ENCODE data around the gene EIF2AK2. TPM values are rescaled to one million over a fixed set of nuclear protein-coding genes. Genes with fewer than 3 reads are reported as not detected.

The EIF2AK2 gene
- total RNA-seq, 1 experiment from 2014 or later: 30.9 TPM

DNA sequence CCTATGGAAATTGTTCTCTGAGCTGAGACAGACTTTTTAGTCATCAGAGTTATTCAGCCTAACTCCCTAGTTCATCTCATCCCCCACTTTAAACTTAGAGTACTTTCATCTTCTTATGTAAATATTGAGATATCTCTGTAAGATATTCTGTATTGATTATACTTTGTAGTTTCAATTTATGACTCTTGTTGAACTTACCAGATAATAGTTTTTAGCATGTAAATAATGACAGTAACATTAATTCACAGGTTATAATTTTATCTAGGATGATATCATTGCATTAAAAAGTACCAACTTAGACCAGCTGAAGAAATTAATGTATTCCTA lies 14.8 kb upstream of the EIF2AK2 start:
- no peak for DNase-seq (ENCODE audit: low read depth)

DNA sequence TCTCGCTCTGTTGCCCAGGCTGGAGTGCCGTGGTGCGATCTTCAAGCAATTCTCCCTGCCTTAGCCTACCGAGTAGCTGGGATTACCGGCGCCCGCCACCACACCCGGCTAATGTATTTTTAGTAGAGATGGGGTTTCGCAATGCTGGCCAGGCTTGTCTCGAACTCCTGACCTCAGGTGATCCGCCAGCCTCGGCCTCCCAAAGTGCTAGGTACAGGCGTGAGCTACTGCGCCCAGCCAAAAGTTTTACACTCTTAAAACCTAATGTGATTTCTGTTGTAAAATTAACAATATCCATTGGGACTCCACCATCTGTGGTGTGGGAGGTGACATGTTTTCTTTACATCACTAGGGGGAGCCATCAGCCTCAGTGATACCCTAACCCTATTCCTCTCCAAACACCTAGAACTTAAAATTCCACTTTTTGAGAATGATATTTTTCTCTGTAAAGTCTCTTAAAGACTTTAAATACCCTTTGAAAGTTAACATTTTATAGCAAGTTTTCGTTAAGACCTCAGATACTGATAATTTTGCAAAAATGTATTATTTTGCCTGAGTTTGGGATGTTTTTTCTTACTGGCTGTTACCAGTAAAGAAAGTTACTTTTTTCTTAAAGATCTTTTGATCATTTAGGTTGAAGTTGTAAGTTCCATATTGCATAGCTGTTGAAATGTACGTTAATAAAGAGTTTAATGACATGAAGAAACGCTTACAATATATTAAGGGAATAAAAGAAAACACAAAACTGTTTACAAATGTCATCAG lies 11.6 kb upstream of the EIF2AK2 start:
- DNase-seq (ENCODE audit: low read depth): peak; percentile 54

DNA sequence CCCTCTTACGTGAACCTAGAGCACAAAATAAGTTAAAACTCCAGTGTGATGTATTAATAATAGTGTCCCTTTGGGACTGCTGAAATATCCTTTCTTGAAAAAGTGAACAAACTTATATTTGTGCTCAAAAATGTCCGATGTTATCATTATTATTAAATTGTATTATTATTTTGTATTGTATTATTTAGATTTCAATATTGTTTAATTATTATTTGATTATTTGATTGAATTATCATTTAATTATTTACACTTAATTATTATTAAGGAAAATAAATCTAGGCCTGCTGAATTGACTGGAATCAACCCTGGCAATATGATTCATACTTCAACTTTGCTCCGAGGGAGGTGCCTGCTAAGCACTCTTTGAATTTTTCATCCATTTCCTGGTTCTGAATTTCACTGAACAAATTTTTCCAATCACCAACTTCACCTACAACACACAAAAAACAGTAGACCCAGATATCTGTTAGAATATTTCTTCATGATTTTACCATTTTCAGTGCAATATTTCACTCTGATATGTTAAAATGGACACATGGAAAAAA lies 10.9 kb upstream of the EIF2AK2 start:
- DNase-seq (ENCODE audit: low read depth): no peak

DNA sequence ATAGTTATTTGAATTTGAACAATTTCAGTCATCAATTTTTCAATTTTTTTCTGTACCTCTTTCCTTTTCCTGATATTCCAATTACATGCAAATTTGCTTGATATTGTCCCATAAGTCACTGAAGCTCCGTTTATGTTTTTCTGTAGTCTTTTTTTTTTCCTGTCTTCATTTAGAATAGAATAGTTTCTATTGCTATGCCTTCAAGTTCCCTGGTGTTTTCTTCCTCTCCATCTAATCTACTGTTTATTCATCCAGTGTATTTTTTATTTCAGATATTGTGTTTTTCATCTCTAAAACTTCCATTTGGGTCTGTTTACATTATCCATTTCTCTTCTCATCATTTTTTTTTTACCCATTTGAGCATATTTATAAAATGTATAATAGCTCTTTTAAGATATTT lies 8.0 kb upstream of the EIF2AK2 start:
- DNase-seq (ENCODE audit: low read depth): no peak

DNA sequence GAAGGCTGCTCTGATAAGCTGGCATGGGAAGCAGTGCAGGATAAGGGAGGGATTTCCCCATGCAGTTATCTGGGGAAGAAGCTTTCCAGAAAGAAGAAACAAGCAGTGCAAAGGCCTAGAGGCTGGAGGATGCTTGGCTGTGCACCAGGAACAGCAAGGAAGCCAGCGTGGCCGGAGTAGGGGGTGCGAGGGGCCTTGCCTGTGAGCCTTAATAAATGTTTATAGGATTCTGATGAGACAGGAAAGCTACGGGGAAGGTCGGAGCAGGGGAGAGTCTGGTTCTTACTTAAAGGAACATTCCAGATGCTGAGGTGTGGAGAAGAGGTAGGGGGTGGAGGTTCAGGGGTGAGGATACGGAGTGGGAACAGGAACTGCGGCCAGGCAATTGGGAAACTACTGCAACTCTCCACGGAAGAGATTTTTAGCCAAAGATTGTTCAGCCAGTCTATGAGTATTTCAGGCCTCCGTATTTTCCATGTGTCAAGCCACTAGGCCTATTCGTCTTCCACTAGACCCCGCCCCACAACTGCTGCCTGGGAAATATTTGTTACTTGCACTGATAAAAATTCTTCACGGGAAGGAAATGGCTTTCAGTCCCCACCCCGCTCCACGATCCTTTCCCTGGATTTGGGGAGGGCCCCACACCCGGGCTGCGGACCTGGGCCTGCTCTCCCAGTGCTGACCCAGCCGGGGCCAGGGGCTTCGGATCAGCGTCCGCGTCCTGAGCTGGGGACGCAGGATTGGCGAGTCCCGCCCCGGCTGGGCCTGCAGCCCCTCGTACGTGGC lies 516 bp downstream of the EIF2AK2 start:
- peak; percentile 47 for DNase-seq (ENCODE audit: low read depth)

DNA sequence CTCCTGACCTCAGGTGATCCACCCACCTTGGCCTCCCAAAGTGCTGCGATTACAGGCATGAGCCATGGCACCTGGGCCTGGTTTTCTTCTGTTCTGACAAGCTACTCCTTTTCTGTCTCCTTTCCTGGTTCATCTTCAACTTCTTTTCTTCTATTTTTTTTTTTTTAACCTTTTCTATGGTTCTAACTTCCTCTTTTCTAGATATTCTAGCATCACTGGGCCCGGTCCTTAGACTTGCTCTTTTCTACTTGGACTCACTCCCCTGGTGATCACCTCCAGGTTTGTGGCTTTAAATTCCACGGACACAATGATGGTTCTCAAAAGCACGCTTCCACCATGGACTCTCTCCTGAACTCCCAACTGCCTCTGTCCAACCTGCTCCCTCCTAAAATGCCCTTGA lies 2.0 kb downstream of the EIF2AK2 start:
- no peak for DNase-seq (ENCODE audit: low read depth)

DNA sequence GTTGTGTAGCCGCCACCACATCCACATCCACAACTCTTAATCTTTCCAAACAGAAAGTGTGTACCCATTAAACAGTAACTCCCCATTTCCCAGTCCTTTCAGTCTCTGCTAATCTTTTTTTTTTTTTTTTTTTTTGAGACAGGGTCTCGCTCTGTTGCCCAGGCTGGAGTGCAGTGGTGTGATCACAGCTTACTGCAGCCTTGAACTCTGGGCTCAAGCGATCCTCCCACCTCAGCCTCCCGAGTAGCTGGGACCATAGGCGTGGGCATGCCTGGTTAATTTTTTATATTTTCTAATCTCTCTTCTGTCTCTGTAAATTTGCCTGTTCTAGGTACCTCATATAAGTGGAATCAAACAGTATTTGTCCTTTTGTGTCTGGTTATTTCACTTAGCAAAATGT lies 3.6 kb downstream of the EIF2AK2 start:
- no peak for DNase-seq (ENCODE audit: low read depth)

DNA sequence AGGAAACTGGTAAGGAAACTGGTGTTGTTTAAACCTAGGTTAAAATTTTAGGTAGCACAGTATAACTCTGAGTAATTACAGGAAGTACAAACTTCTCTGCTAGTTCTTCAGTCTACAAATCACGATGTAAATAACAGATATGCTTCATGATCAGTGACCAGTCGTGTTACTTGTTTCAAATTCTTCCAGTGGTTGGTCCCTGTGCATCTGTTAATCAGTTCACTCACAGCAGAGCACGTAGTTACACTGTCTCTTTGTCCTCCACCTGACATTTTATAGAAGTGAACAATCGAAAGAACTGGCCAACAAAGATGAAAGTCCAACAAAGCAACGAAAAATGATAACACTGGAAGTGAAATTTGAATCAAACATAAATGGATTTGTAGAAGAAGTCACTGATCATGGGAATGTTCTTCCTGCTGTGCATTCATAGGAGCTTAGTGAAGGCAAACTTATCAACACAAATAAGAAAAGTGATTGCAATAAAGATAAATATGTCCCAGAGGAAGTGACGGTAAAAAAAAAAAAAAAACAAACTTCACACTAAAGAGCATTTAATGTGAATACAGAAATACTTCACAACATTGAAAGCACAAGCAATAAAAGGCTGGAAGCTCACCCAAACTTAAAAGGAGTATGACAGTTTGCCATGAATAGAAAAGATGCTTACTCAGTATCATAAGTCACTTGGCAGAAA lies 7.0 kb downstream of the EIF2AK2 start:
- no peak for DNase-seq (ENCODE audit: low read depth)

DNA sequence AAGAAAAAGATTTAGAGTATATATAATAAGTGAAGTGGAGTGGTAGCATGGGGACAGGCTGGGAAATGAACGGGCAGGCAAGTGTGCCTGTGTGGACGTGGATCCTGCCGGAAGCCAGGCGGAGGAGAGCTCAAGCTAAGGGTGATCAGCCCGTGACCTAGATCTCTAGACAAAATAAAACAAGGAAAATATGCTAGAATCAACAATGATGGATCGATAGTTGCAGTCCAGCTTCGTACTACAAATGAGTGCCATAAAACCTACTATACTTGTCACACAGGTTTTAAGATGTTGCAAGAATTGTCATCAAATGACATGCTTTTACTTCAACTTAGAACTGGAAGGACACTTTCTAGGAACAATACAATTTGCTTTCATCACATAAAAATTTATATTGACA lies 8.5 kb downstream of the EIF2AK2 start:
- no peak for DNase-seq (ENCODE audit: low read depth)

DNA sequence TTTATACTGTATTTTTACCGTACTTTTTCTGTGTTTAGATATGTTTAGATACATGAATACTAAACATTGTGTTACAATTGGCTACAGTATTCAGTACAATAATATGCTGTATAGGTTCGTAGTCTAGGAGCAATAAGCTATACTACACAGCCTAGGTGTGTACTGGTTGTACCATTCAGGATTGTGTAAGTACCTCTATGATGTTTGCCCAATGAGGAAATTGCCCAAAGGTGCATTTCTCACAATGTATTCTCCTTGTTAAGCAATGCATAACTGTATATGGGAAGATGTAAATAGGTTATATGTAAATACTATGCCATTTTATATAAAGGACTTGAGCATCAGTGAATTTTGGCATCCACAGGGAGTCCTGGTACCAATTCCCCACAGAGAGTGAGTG lies 10.7 kb downstream of the EIF2AK2 start:
- no peak for DNase-seq (ENCODE audit: low read depth)

DNA sequence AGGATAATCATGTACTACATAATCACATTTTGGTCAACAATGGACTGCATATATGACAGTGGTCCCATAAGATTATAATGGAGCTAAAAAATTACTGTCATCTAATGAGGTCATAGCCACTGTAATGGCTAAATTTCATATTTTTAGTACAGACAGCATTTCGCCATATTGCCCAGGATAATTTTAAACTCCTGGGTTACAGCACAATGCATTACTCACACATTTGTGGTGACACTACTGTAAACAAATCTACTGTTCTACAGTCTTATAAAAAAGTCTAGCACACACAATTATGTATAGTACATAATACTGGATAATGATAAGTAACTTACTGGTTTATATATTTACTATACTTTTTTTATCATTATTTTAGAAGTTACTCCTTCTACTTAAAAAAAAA lies 12.8 kb downstream of the EIF2AK2 start:
- DNase-seq (ENCODE audit: low read depth): peak; percentile 15

DNA sequence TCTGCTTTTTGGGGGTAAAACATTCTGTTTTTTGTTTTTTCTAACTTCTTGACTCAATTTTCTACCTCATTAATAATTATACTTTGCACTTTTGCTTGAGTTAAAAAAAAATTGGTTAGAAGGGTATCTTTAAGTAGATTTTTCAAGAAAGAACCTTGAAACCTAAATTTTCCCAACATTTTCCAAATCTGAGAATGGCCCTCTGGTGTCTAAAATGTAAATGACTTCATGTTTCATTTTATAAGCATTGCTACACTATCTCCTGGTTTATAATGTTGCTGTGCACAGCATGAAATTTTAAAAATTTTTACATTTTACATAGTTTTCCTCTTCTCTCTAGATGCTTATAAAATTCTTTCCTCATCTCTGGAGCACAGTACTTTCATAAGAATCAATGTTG lies 14.2 kb downstream of the EIF2AK2 start:
- DNase-seq (ENCODE audit: low read depth): no peak

DNA sequence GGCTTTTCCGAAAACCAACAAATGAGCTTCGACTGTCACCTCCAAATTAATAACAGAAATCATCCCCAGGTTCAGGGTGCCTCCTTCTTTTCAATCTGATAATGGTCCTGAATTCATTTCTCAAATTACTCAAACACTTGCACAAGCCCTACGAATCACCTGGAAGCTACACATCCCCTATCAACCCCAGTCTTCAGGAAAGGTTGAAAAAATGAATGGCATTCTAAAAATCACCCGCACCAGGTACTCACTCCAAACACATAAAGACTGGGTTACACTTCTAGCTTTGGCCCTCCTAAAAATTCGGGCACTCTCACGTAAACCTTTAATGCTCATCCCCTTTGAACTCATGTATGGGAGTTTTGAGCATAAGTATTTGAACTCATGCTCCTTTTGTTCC lies 23.9 kb downstream of the EIF2AK2 start:
- DNase-seq (ENCODE audit: low read depth): no peak

DNA sequence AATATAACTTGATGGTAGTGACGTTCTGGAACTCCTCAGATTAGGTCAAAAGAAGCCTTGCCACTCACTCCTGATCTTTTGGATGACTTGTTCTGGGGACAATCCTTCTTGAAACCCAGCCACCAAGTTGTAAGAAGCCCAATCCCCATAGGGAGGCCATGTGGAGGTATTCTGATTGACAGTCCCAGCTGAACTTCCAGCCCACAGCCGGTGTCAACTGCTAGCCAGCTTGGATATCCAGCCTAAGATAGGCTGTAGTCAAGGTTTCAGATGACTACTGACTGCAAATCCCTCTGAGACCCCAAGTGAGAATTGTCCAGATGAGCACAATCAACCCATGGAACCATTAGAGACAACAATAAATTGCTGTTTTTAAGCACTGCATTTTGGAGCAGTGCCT lies 31.4 kb downstream of the EIF2AK2 start:
- DNase-seq (ENCODE audit: low read depth): no peak

DNA sequence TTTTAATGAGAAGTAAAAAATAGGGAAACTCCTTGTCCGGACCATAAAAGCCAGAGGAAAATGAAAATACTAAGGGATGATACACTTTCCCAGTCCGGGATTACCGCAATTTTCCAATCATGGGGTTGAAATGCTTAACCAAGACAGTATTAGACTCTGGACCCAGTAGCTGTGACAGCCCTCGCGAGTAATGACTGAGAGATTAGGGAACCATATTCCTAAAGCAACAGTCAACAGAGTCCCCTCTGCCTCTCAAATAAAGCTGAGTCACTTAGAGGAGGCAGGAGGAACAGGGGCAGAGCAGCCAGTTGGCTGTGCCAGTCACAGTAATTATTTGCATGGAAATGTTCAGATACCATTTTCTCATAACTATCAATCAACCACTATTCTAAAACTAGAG lies 37.6 kb downstream of the EIF2AK2 start:
- DNase-seq (ENCODE audit: low read depth): no peak

DNA sequence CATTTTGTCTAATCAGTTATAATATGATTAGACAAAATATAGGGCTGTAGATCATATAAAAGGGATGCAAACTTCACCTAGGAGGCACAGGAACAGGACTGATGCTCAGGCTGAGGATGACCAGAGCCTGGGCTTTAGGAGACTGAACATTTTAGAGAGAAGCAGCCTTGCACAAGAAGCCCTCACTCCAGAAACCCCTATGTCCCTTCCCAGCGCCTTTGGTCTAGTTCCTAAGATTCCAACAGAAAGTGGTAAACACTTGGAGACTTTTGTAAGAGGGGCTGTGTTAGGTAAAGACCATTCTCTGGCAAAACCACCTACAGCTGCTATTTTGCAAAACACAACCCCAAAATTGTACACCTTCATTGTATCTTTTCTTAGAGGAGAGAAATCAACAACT lies 39.2 kb downstream of the EIF2AK2 start:
- no peak for DNase-seq (ENCODE audit: low read depth)

DNA sequence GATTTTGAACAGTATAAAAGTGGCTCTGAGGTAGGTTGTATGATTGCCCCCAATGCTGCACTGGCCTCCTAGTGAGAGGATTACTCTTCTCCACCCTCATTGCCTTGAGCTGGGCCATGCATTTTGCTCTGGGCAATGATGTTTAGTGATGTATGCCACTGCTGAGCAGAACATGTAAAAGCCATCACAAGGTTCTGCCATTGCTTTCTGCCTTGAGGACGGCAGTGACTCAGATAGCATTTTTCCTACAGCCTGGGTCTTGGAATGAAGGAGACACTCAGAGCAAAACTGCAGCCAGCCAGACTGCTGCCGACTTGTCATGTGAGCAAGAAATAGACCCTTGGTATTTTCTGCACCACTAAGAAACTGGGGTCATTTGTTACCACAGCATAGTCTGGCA lies 44.8 kb downstream of the EIF2AK2 start:
- DNase-seq (ENCODE audit: low read depth): no peak

DNA sequence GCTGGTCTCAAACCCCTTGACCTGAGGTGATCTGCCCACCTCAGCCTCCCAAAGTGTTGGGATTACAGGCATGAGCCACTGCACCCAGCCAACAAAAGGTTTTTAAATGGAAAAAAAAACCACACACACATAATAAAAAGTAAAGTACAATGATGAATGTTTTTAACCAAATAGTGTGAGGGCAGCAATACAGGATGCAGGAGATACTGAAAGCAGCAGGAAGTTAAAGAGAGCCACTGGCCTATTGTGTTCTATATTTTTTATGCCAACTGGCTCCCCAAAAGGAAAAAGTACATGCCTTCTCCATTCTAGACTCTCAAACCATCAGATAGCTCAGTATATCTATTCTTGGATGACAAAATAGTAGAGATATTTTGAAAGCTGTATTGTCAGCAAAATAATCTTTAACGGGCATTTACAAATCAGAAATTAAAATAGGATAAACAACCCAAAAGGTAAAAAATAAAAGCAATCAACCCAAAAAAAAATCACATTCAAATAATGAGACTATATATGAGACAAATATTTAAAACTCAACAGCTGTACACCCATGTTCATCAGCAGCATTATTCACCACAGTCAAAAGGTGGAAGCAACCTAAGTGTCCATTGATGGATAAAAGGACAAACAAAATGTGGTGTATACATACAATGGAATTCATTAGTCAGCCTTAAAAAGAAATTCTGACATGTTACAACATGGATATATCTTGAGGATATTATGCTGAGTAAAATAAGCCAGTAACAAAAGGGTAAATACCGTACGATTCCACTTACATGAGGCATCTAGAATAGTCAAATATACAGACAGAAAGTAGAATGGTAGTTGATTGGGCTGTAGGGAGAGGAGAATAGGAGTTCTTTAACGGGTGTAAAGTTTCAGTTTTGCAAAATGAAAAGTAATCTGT lies 46.2 kb downstream of the EIF2AK2 start:
- no peak for DNase-seq (ENCODE audit: low read depth)

DNA sequence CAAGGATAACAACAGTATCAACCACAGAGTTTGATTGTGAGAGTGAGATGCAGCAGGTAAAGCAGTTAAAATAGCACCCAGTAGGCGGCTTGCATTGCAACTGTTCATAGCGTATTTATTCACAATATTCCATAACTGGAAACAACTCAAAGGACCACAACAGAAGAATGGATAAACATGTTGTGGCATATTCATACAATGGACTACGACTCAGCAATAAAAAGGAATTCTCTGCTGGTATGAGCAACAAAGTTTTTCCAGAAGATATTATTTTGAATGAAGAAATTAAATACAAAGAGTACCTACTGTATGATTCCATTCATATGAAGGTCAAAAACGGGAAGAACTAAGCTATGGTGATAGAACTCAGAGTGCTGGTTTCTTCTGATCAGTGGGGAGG lies 47.3 kb downstream of the EIF2AK2 start:
- no peak for DNase-seq (ENCODE audit: low read depth)

DNA sequence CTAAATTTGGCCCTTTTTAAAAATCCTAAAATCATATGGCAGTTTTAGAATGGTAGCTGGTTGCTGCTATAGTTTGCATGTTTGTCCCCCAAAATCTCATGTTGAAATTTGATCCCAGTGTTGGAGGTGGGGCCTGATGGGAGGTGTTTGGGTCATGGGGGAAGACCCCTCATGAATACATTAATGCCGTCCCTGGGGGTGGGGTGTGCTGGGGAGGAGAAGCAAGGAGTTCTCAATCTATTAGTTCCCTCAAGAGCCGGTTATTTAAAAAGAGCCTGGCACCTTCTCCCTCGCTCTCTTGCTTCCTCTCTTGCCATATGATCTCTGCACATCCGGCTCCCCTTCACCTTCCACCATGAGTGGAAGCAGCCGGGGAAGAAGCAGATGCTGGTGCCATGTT lies 51.6 kb downstream of the EIF2AK2 start:
- no peak for DNase-seq (ENCODE audit: low read depth)

DNA sequence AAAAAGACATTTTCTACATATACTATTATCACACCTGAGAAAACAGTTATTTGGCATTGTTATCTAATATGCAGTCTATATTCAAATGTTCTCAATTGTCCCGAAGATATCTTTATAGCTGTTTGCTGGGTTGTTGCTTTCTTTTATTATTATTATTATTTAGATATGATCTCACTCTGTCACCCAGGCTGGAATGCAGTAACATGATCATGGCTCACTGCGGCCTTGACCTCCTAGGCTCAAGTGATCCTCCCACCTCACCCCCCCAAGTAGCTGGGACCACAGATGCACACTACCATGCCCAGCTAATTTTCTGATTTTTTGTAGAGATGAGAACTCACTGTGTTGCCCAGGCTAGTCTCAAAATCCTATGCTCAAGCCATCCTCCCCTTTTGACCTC lies 52.6 kb downstream of the EIF2AK2 start:
- DNase-seq (ENCODE audit: low read depth): no peak

DNA sequence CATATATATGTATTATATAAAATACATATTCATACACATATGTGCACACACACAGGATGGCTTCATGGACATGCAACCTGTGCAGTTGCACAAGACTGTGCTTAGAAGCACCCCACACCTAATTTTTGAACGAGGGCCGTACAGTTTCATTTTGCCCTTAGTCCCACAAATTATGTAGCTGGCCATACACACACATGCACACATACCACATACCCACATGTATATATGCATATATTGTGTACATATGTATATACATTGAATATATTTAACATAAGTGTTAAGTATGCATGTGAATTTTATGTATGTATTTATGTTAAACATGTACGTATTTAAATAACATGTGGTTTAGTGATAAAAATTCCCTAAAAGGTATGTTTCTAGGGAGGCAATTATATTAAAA lies 54.2 kb downstream of the EIF2AK2 start:
- DNase-seq (ENCODE audit: low read depth): no peak

All from RPMI7951 (cell line).